Lung (tissue), 12 donors: ENCODE data around the gene PCNT. TPM values are rescaled to one million over a fixed set of nuclear protein-coding genes. Genes with fewer than 3 reads are reported as not detected.

Experiments used
- ATAC-seq: fragments of 200-7000 bp; cut with Tn5 transposase; one replicate; pipeline ENCODE4 v1.9.1; 2020; ENCODE audit warnings: moderate number of reproducible peaks; ENCODE audit not compliant: insufficient read depth, low FRiP score
- DNase-seq, 3 donors: peaks; one replicate each; pipeline ENCODE4 v3.0.0-alpha.2; 2013 to 2017
- H3K27ac ChIP-seq, 2 donors: one replicate each; pipeline ENCODE4 v1.5.1; 2013; ENCODE audit warnings: mild to moderate bottlenecking in 2 of 2, moderate library complexity in 2 of 2, control low read depth in 1 of 2, inconsistent platforms in 1 of 2, low read depth in 1 of 2, low read length in 1 of 2
- H3K27me3 ChIP-seq, 3 donors: one replicate each; pipeline ENCODE4 v1.5.1; 2013; ENCODE audit warnings: low read length in 2 of 3; ENCODE audit not compliant: control insufficient read depth in 3 of 3, insufficient read depth in 3 of 3
- H3K36me3 ChIP-seq, 4 donors: one replicate each; pipeline ENCODE4 v1.5.1; 2013; ENCODE audit warnings: low read length in 4 of 4, mild to moderate bottlenecking in 1 of 4, moderate library complexity in 1 of 4; ENCODE audit not compliant: control insufficient read depth in 4 of 4, insufficient read depth in 4 of 4
- H3K4me1 ChIP-seq, 5 donors: one replicate each; pipeline ENCODE4 v1.5.1; 2013; ENCODE audit warnings: low read length in 5 of 5, mild to moderate bottlenecking in 2 of 5, moderate library complexity in 1 of 5; ENCODE audit not compliant: control insufficient read depth in 5 of 5, insufficient read depth in 5 of 5
- H3K4me3 ChIP-seq: one replicate; pipeline ENCODE4 v1.5.1; 2013; ENCODE audit warnings: mild to moderate bottlenecking, control low read depth, moderate library complexity
- H3K9ac ChIP-seq, 2 donors: one replicate each; pipeline ENCODE4 v1.5.1; 2013; ENCODE audit warnings: low read length in 2 of 2, control low read depth in 1 of 2; ENCODE audit not compliant: insufficient read depth in 1 of 2
- H3K9me3 ChIP-seq, 4 donors: one replicate each; pipeline ENCODE4 v1.5.1; 2013; ENCODE audit warnings: low read length in 3 of 4, mild to moderate bottlenecking in 1 of 4, moderate library complexity in 1 of 4; ENCODE audit not compliant: control insufficient read depth in 4 of 4, insufficient read depth in 3 of 4
- WGBS, 2 donors: extraction: QIAGEN DNeasy Blood & Tissue Kit; methylation state at CpG; one replicate each; pipeline ENCODE4 v1.1.7; 2013; 5-methylcytosine and 5-hydroxymethylcytosine counted together
- polyA plus RNA-seq, 2 donors: library from polyadenylated mRNA; stranded (reverse); fragments of 200-250 nt; gene quantifications; one replicate each; pipeline ENCODE4 v1.2.1, GENCODE V29; 2013
- total RNA-seq, 2 donors: library from RNA; depleted of rRNA in 1 of 2; stranded (reverse); fragments of >200 nt in 1 of 2; gene quantifications; one replicate each; pipeline ENCODE4 v1.2.1, GENCODE V29; 2014 to 2021
- TF ChIP-seq, protein P1 (sequence below): IDR thresholded peaks from 2 replicates; pipeline ENCODE4 v1.5.1; 2012; ENCODE audit warnings: mild to moderate bottlenecking; ENCODE audit errors: control extremely low read depth, extremely low read depth
- donor health status: control.
- donor health status: control.
- donor health status: Bipolar disorder and iron deficiency.
- donor health status: healthy.
- donor health status: DM: yes; HTN: yes; CAD: no.

PCNT gene
- total and polyA plus RNA-seq, 4 donors, result 9.8 to 37.2 (median 18.5) TPM

DNA sequence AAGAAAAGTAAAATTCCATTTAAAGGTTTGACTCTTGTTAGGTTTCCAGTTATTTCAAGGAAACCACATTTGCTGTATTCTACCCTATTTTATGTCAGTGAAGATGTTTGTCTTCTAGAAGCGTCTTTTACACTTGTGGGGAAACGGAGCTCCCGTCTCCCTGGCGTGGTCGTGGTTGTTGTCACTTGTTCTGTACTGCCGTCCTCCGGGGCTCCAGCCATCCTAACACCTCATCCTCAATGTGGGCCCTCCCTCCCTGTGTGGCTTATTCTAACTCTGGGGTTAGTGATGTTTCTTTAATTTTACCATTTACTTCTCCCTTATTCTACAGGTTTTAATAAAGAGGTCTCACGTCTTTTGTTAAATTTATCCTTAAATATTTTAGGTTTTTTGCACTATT is 82.0 kb downstream of the PCNT start:
- Histone ChIP-seq H3K9me3 (no peaks in the 10 kb centered on the region), H3K4me3 (no peak overlapping the region), H3K27ac (no peak overlapping the region), H3K9ac (no peak overlapping the region), H3K36me3 (peaks cover 6 to 13% (median 7%) of the 10 kb centered on the region in 4 donors), H3K27me3 (no peaks in the 10 kb centered on the region), H3K4me1 (no peaks in the 10 kb centered on the region)
- 89 to 91% methylated on average over 8 of the region's 8 CpGs for WGBS, 2 donors
- ATAC-seq (no peak), DNase-seq (no peak)
- TF ChIP-seq, protein P1, sequence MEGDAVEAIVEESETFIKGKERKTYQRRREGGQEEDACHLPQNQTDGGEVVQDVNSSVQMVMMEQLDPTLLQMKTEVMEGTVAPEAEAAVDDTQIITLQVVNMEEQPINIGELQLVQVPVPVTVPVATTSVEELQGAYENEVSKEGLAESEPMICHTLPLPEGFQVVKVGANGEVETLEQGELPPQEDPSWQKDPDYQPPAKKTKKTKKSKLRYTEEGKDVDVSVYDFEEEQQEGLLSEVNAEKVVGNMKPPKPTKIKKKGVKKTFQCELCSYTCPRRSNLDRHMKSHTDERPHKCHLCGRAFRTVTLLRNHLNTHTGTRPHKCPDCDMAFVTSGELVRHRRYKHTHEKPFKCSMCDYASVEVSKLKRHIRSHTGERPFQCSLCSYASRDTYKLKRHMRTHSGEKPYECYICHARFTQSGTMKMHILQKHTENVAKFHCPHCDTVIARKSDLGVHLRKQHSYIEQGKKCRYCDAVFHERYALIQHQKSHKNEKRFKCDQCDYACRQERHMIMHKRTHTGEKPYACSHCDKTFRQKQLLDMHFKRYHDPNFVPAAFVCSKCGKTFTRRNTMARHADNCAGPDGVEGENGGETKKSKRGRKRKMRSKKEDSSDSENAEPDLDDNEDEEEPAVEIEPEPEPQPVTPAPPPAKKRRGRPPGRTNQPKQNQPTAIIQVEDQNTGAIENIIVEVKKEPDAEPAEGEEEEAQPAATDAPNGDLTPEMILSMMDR, result no peak

DNA sequence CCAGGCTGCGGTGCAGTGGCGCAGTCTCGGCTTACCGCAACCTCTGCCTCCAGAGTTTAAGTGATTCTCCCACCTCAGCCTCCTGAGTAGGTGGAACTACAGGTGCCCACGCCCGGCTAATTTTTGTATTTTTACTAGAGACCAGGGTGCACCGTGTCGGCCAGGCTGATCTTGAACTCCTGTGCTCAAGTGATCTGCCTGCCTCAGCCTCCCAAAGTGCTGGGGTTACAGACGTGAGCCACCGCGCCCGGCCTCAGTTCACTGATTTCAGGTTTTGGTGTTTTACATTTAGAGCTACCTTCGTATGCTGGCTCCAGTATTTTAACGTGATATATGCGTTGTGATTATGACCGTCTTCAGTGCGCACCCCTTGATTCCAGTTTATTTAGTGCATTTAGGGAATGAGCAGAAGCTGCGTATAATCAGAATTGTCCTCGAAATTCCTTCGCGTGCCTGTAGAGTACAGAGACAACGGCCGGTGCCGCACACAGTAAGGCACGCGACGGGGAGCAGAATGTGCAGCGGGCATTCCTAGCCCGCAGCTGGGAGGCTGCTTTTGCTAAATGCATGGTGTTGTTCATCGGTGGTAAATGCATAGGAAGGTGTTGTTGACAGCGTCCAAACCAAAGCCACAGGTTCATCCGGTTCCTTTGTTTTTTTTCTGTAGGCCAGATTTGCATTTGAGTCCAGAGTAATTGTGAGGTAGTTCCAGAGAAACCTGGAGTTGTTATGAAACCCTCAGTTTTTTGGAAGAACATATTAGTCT is 85.9 kb downstream of the PCNT start:
- Histone ChIP-seq H3K9ac (no peak overlapping the region), H3K4me3 (no peak overlapping the region), H3K27me3 (no peaks in the 10 kb centered on the region), H3K27ac (no peak overlapping the region), H3K36me3 (peaks cover 7 to 24% (median 15%) of the 10 kb centered on the region in 4 donors), H3K4me1 (no peaks in the 10 kb centered on the region), H3K9me3 (peaks cover 0 to 2% (median 0%) of the 10 kb centered on the region in 4 donors)
- ATAC-seq (no peak), DNase-seq (no peak)
- WGBS, 2 donors, result 93 to 96% methylated on average over 32 of the region's 32 CpGs
- TF ChIP-seq, protein P1, result no peak

DNA sequence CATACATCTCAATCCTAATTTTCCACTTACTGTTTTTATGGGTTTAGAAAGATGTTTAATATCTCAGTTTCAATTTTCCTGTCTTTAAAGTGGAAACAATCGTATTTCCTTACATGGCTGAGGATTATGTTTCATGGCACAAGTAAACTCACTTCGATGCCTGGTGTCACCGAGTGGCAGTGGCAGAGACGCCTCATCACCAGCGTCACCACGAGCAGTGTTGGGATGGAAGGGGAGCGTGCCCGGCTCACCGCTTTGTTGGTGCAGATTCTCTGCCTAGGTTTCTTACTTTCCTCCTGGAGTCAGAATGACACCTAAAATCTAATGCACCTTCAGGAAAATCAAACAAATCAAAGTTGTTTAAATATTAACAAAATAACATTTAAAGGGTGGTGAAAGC is 86.6 kb downstream of the PCNT start:
- Histone ChIP-seq H3K4me3 (no peak overlapping the region), H3K27me3 (no peaks in the 10 kb centered on the region), H3K9ac (no peak overlapping the region), H3K4me1 (no peaks in the 10 kb centered on the region), H3K9me3 (peaks cover 0 to 2% (median 0%) of the 10 kb centered on the region in 4 donors), H3K27ac (no peak overlapping the region), H3K36me3 (peaks cover 7 to 27% (median 13%) of the 10 kb centered on the region in 4 donors)
- no peak for ATAC-seq
- 97 to 98% methylated on average over 9 of the region's 9 CpGs for WGBS, 2 donors
- DNase-seq, result no peak
- TF ChIP-seq, protein P1, result no peak
